ENCODE results near the gene LRRC8B.

DNA sequence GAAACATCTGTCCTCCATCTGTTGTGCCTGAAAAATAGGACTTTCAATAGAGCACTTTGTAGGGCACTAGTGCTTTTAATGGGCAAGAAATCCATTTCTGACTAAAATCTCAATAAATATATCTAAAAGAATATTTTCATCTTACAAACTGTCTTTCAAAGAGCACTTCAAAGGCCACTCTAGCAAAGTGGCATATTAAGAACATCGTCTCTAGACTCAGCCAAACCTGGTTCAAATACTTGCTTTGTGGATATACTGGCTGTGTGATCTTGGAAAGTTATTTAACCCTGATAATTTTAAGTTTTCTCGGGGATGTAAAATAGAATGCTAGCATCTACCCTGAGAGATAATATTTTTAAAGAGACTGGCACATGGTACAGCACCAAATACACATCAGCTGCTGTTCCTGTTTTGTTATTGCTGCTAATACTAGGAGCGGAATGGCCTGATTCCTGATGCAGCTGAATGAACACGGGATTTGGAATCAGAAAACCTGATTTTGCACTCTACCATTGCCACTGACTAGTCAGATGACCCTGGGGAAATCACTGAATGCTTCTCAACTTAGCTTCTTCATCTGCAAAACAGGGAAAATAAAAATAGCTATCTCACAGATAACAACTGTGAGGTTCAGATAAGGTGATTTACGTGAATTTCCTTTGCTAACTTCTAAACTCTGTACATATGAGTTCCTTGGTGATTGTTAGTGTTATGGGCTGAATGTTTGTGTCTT, 83.1 kb downstream of the LRRC8B start:
- TF ChIP-seq, protein P1, sequence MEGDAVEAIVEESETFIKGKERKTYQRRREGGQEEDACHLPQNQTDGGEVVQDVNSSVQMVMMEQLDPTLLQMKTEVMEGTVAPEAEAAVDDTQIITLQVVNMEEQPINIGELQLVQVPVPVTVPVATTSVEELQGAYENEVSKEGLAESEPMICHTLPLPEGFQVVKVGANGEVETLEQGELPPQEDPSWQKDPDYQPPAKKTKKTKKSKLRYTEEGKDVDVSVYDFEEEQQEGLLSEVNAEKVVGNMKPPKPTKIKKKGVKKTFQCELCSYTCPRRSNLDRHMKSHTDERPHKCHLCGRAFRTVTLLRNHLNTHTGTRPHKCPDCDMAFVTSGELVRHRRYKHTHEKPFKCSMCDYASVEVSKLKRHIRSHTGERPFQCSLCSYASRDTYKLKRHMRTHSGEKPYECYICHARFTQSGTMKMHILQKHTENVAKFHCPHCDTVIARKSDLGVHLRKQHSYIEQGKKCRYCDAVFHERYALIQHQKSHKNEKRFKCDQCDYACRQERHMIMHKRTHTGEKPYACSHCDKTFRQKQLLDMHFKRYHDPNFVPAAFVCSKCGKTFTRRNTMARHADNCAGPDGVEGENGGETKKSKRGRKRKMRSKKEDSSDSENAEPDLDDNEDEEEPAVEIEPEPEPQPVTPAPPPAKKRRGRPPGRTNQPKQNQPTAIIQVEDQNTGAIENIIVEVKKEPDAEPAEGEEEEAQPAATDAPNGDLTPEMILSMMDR (optimal IDR thresholded peaks at IDR 0.05 in 1 of 3, IDR thresholded peaks at IDR 0.05 in 1 of 3, conservative IDR thresholded peaks at IDR 0.05 in 1 of 3; ENCODE audit: extremely low read depth in 1 of 3, insufficient read depth in 2 of 3, low read length in 3 of 3): no peak
- no peak for TF ChIP-seq EZH2 (IDR thresholded peaks at IDR 0.05; ENCODE audit: low read length)
